Measurements from ENCODE around the gene CTH. TPM values are rescaled to one million over a fixed set of nuclear protein-coding genes. Genes with fewer than 3 reads are reported as not detected.

CTH gene
- total RNA-seq, 4 donors from 2014 or later, result 1.3 to 6.9 (median 2.5) TPM

DNA sequence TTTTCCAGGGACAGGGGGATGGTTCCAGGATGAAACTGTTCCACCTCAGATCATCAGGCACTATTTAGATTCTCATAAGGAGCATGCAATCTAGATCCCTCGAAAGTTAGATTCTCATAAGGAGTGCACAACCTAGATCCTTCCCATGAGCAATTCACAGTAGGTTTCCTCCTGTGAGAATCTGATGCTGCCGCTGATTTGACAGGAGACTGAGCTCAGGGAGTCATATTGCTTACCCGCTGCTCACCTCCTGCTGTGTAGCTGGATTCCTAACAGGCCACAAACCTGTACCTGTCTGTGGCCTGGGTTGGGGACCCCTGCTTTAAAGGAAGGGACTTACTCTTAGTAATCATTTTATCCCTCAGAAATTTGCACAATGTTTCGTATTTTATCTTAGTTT is 9.3 kb downstream of the CTH start:
- no peak for ATAC-seq
- TF ChIP-seq, protein P1, sequence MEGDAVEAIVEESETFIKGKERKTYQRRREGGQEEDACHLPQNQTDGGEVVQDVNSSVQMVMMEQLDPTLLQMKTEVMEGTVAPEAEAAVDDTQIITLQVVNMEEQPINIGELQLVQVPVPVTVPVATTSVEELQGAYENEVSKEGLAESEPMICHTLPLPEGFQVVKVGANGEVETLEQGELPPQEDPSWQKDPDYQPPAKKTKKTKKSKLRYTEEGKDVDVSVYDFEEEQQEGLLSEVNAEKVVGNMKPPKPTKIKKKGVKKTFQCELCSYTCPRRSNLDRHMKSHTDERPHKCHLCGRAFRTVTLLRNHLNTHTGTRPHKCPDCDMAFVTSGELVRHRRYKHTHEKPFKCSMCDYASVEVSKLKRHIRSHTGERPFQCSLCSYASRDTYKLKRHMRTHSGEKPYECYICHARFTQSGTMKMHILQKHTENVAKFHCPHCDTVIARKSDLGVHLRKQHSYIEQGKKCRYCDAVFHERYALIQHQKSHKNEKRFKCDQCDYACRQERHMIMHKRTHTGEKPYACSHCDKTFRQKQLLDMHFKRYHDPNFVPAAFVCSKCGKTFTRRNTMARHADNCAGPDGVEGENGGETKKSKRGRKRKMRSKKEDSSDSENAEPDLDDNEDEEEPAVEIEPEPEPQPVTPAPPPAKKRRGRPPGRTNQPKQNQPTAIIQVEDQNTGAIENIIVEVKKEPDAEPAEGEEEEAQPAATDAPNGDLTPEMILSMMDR (IDR thresholded peaks at IDR 0.05 in 4 of 5, conservative IDR thresholded peaks at IDR 0.05 in 1 of 5), result no peak
- no peak for TF ChIP-seq POLR2A (IDR thresholded peaks at IDR 0.05)

DNA sequence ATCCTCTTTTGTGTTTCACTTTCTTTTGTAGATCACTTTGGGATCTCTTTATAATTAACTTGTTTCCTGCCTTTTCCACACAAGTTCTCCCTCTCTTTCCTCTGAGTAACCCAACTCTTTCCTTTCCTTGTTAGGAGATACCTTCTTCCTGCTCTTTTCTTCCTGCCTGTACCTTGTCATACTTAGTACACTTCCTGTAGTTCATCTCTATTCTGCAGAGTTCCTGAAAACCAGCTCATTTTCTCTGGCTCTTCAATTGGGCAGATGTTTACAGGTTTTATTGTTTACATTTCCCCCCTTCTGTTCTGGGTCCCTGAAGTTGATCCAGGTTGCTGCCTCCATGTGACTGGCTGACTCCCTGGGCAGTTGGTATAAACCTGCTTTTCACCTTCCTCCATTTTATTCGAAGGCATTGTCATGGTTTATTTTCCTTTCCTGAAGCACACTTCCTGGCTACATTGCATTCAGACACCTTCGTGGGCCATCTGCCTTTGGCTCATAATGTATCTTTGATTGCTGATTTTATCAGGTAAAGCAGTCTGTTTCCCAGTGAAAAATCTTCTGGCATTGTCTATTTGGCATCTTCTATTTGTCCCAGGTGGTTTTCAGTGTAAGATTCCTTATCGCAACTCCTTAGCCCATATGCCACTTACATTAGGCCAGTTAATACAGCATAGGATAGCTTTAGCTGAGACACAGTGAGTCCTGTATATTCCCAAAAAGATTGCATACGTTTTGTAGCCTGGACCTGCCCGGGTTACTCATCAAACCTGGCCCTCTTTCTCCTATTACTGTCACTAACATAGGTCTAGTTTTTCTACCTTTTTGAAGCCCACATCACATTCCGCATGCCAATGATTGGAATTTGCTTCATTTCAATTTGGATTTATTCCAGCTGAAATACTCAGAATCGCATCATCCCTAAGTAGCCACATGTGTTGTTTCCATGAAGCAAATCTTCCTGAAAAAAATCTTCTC is 15.4 kb downstream of the CTH start:
- Histone ChIP-seq H3K9me3 (no peaks in the 10 kb centered on the region), H3K27me3 (no peaks in the 10 kb centered on the region), H3K4me3 (no peak overlapping the region), H3K27ac (no peak overlapping the region), H3K4me1 (no peaks in the 10 kb centered on the region), H3K36me3 (peaks cover 0 to 38% of the 10 kb centered on the region in 2 donors)
- TF ChIP-seq, protein P1 (IDR thresholded peaks at IDR 0.05 in 4 of 5, conservative IDR thresholded peaks at IDR 0.05 in 1 of 5), result no peak
- TF ChIP-seq POLR2A (IDR thresholded peaks at IDR 0.05), result no peak
- DNase-seq (no peak), ATAC-seq (no peak)
- intact Hi-C loops (cut with DNase I; ENCODE audit: low total_unique reads) (no loop called here), in situ Hi-C loops (cut with MboI; ENCODE audit: low sequenced_read_pairs in 4 of 4) (no loop called here)

More for the DNA sequence above, 9.3 kb downstream of the CTH start:
- no peaks in the 10 kb centered on the region for H3K4me1 ChIP-seq
- no peak for DNase-seq
- intact Hi-C loops (cut with DNase I; ENCODE audit: low total_unique reads), result no loop called here
- H3K4me3 ChIP-seq, result no peak overlapping the region
- in situ Hi-C loops (cut with MboI; ENCODE audit: low sequenced_read_pairs in 4 of 4), result no loop called here
- no peak overlapping the region for H3K27ac ChIP-seq
- peaks cover 0 to 21% of the 10 kb centered on the region in 2 donors for H3K36me3 ChIP-seq
- H3K27me3 ChIP-seq, result no peaks in the 10 kb centered on the region
- H3K9me3 ChIP-seq, result no peaks in the 10 kb centered on the region

DNA sequence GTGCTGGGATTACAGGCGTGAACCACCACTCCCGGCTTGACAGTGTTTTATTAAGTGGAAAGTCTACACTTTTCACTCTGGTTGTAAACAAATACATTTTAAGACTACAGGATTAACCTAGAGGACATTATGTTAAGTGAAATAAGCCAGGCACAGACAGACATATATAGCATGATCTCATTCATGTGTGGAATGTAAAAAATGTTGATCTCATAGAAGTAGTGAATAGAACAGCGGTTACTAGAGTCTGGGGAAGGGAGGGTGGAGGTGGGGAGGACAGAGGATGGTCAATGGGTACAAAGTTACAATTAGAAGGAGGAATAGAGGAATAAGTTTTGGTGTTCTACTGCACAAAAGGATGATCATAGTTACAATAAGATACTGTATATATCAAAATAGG is 16.9 kb downstream of the CTH start:
- H3K36me3 ChIP-seq, result peaks cover 0 to 45% of the 10 kb centered on the region in 2 donors
- intact Hi-C loops (cut with DNase I; ENCODE audit: low total_unique reads) (no loop called here), in situ Hi-C loops (cut with MboI; ENCODE audit: low sequenced_read_pairs in 4 of 4) (no loop called here)

DNA sequence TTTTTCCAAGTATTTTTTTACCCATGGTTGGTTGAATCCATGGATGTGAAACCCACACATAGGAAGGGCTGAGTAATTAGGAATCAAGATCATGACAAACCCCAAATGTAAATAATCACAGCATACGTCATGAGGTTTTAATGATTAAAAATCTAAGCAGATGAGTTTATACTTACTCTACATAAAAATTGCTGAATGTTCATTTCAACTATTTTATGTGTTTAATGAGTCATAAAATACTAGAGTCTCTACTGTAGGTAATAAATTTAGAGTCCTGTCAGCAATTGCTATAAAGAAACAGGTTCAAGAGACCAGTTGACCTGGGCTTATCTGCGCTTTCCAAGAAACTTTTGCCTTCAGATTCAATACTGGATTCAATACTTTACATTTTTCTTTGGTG is 18.2 kb downstream of the CTH start:
- no peak for TF ChIP-seq POLR2A (IDR thresholded peaks at IDR 0.05)
- TF ChIP-seq, protein P1 (IDR thresholded peaks at IDR 0.05 in 4 of 5, conservative IDR thresholded peaks at IDR 0.05 in 1 of 5), result no peak
- ATAC-seq (no peak), DNase-seq (no peak)
- intact Hi-C loops (cut with DNase I; ENCODE audit: low total_unique reads), result no loop called here
- Histone ChIP-seq H3K9me3 (no peaks in the 10 kb centered on the region), H3K36me3 (peaks cover 3 to 51% of the 10 kb centered on the region in 2 donors), H3K4me3 (no peak overlapping the region), H3K4me1 (no peaks in the 10 kb centered on the region), H3K27ac (no peak overlapping the region), H3K27me3 (no peaks in the 10 kb centered on the region)
- in situ Hi-C loops (cut with MboI; ENCODE audit: low sequenced_read_pairs in 4 of 4), result no loop called here

More for the DNA sequence above, 16.9 kb downstream of the CTH start:
- Histone ChIP-seq H3K4me1 (no peaks in the 10 kb centered on the region), H3K27ac (no peak overlapping the region), H3K9me3 (no peaks in the 10 kb centered on the region), H3K4me3 (no peak overlapping the region), H3K27me3 (no peaks in the 10 kb centered on the region)
- ATAC-seq, result no peak
- no peak for DNase-seq
- no peak for TF ChIP-seq POLR2A (IDR thresholded peaks at IDR 0.05)
- TF ChIP-seq, protein P1 (IDR thresholded peaks at IDR 0.05 in 4 of 5, conservative IDR thresholded peaks at IDR 0.05 in 1 of 5), result no peak

Measured in gastrocnemius medialis (tissue), 4 donors.